ENCODE measurements around the gene MVK.

DNA sequence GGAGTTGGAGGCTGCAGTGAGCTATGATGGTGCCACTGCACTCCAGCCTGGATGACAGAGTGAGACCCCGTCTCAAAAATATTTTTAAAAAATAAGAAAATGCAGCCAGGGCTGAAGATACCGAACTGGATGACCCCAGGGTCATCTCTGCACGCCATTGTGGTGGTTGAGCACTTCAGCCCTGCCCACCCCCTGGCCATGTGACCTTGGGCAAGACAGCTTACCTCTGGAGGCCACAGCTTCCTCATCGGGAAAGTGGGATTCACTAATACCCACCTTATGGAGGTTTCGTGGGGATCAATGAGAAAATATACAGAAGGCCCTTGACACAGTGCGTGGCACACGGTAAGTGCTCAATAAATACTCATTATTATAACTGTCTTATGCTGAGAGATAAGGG is 25.5 kb downstream of the MVK start:
- TF ChIP-seq, protein P1, sequence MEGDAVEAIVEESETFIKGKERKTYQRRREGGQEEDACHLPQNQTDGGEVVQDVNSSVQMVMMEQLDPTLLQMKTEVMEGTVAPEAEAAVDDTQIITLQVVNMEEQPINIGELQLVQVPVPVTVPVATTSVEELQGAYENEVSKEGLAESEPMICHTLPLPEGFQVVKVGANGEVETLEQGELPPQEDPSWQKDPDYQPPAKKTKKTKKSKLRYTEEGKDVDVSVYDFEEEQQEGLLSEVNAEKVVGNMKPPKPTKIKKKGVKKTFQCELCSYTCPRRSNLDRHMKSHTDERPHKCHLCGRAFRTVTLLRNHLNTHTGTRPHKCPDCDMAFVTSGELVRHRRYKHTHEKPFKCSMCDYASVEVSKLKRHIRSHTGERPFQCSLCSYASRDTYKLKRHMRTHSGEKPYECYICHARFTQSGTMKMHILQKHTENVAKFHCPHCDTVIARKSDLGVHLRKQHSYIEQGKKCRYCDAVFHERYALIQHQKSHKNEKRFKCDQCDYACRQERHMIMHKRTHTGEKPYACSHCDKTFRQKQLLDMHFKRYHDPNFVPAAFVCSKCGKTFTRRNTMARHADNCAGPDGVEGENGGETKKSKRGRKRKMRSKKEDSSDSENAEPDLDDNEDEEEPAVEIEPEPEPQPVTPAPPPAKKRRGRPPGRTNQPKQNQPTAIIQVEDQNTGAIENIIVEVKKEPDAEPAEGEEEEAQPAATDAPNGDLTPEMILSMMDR (conservative IDR thresholded peaks at IDR 0.05; ENCODE audit: low read depth in 2 of 2) = no peak
- TF ChIP-seq, protein P2, sequence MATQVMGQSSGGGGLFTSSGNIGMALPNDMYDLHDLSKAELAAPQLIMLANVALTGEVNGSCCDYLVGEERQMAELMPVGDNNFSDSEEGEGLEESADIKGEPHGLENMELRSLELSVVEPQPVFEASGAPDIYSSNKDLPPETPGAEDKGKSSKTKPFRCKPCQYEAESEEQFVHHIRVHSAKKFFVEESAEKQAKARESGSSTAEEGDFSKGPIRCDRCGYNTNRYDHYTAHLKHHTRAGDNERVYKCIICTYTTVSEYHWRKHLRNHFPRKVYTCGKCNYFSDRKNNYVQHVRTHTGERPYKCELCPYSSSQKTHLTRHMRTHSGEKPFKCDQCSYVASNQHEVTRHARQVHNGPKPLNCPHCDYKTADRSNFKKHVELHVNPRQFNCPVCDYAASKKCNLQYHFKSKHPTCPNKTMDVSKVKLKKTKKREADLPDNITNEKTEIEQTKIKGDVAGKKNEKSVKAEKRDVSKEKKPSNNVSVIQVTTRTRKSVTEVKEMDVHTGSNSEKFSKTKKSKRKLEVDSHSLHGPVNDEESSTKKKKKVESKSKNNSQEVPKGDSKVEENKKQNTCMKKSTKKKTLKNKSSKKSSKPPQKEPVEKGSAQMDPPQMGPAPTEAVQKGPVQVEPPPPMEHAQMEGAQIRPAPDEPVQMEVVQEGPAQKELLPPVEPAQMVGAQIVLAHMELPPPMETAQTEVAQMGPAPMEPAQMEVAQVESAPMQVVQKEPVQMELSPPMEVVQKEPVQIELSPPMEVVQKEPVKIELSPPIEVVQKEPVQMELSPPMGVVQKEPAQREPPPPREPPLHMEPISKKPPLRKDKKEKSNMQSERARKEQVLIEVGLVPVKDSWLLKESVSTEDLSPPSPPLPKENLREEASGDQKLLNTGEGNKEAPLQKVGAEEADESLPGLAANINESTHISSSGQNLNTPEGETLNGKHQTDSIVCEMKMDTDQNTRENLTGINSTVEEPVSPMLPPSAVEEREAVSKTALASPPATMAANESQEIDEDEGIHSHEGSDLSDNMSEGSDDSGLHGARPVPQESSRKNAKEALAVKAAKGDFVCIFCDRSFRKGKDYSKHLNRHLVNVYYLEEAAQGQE (IDR thresholded peaks at IDR 0.05; ENCODE audit: unreplicated experiment) = no peak
- TF ChIP-seq EZH2phosphoT487 (IDR thresholded peaks at IDR 0.05; ENCODE audit: unreplicated experiment) (no peak), POLR2AphosphoS5 (IDR thresholded peaks at IDR 0.05; ENCODE audit: low read depth) (no peak), CREB1 (CRISPR knock-in tag; IDR thresholded peaks at IDR 0.05; ENCODE audit: low read depth) (no peak), EZH2 (IDR thresholded peaks at IDR 0.05; ENCODE audit: low read depth, unreplicated experiment) (no peak), JUNB (IDR thresholded peaks at IDR 0.05; ENCODE audit: unreplicated experiment) (no peak), ZNF114 (CRISPR knock-in tag; IDR thresholded peaks at IDR 0.05) (no peak)
- TF ChIP-seq, protein P3, sequence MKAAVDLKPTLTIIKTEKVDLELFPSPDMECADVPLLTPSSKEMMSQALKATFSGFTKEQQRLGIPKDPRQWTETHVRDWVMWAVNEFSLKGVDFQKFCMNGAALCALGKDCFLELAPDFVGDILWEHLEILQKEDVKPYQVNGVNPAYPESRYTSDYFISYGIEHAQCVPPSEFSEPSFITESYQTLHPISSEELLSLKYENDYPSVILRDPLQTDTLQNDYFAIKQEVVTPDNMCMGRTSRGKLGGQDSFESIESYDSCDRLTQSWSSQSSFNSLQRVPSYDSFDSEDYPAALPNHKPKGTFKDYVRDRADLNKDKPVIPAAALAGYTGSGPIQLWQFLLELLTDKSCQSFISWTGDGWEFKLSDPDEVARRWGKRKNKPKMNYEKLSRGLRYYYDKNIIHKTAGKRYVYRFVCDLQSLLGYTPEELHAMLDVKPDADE (IDR thresholded peaks at IDR 0.05) = no peak
